GM13976 (cell line): ENCODE measurements around the gene OGG1.
A peak's percentile ranks its signal among the peaks of the same experiment; 100 is the strongest.

Experiments used
- DNase-seq: peaks from one replicate; pipeline ENCODE4 v3.0.0; 2012; ENCODE audit warnings: low spot score
- CTCF ChIP-seq: IDR thresholded peaks from 2 replicates; pipeline ENCODE4 v1.5.1; 2012; ENCODE audit warnings: borderline replicate concordance, mild to moderate bottlenecking; ENCODE audit not compliant: insufficient read depth; ENCODE audit errors: extremely low read depth, missing control alignments, control extremely low read depth
- in situ Hi-C: fragments of 300-500 bp; cut with MboI; formaldehyde crosslinking; loops from one replicate; pipeline ENCODE4 v1.12.0; 2022; ENCODE audit warnings: low sequenced_read_pairs, mixed read lengths, inconsistent platforms; ENCODE audit not compliant: unreplicated experiment

The OGG1 gene

GRCh38 chr3:9727041-9727595, 22.6 kb upstream of the OGG1 start:
- in situ Hi-C loops = no loop called here
- DNase-seq = peak; percentile 56

GRCh38 chr3:9727743-9728142, 22.0 kb upstream of the OGG1 start:
- no peak for TF ChIP-seq CTCF
- no peak for DNase-seq
- in situ Hi-C loops = no loop called here

More at GRCh38 chr3:9727041-9727595, 22.6 kb upstream of the OGG1 start:
- peak; percentile 17 for TF ChIP-seq CTCF

- in situ Hi-C loops = no loop called here
Observed at GRCh38 chr3:9729419-9729818, 20.3 kb upstream of the OGG1 start.

GRCh38 chr3:9730657-9731205, 19.0 kb upstream of the OGG1 start:
- in situ Hi-C loops = no loop called here
- TF ChIP-seq CTCF = no peak
- no peak for DNase-seq

More at GRCh38 chr3:9729419-9729818, 20.3 kb upstream of the OGG1 start:
- no peak for TF ChIP-seq CTCF
- no peak for DNase-seq

- DNase-seq = peak; percentile 100
- in situ Hi-C loops = no loop called here
- TF ChIP-seq CTCF = no peak
Observed at GRCh38 chr3:9731206-9732079, 18.3 kb upstream of the OGG1 start, which contains the start of gene BRPF1. Gene BRPF1, plus strand, starts transcription at chr3:9731735. Its CDS starts 2,406 bp downstream, at chr3:9734141.

- no peak for TF ChIP-seq CTCF
- DNase-seq = peak; percentile 56
- in situ Hi-C loops = no loop called here
Observed at GRCh38 chr3:9732080-9732739, 17.5 kb upstream of the OGG1 start.
